ENCODE results near the gene RYR3.

The RYR3 gene

DNA sequence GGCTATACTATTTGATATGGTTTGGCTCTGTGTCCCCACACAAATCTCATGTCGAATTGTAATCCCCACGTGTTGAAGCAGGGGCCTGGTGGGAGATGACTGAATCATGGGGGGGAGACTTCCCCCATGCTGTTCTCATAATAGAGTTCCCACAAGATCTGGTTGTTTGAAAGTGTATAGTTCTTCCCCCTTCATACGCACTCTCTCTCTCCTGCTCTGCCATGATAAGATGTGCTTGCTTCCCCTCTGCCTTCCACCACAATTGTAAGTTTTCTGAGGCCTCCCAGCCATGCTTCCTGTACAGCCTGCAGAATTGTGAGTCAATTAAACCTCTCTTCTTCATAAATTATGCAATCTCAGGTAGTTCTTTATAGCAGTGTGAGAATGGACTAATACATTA lies 367.4 kb downstream of the RYR3 start:
- H3K27me3 ChIP-seq (ENCODE audit: low read length): peaks cover 4% of the 10 kb centered on the region; the same call in 1 of the 2 replicates
- H3K27ac ChIP-seq (ENCODE audit: low read depth, low read length): no peak overlapping the region
- no peak overlapping the region for H3K4me3 ChIP-seq (ENCODE audit: insufficient read depth, low read length, poor library complexity, severe bottlenecking)
- H3K79me2 ChIP-seq (ENCODE audit: insufficient read depth, low read length): no peaks in the 10 kb centered on the region
- H3K9me3 ChIP-seq (ENCODE audit: insufficient read depth, low read length): no peaks in the 10 kb centered on the region
- no peak overlapping the region for H2AFZ ChIP-seq (ENCODE audit: low read depth, low read length, severe bottlenecking)
- no peaks in the 10 kb centered on the region for H3K36me3 ChIP-seq (ENCODE audit: low read length)
- no peaks in the 10 kb centered on the region for H3F3A ChIP-seq (ENCODE audit: insufficient read depth)
- no peak overlapping the region for H3K4me2 ChIP-seq (ENCODE audit: low read depth, low read length, poor library complexity, severe bottlenecking)
- no peaks in the 10 kb centered on the region for H3K9me2 ChIP-seq (replicated peaks; ENCODE audit: insufficient read depth, low read length)
- H3K9ac ChIP-seq (ENCODE audit: low read length): no peak overlapping the region
- TF ChIP-seq, protein P1, sequence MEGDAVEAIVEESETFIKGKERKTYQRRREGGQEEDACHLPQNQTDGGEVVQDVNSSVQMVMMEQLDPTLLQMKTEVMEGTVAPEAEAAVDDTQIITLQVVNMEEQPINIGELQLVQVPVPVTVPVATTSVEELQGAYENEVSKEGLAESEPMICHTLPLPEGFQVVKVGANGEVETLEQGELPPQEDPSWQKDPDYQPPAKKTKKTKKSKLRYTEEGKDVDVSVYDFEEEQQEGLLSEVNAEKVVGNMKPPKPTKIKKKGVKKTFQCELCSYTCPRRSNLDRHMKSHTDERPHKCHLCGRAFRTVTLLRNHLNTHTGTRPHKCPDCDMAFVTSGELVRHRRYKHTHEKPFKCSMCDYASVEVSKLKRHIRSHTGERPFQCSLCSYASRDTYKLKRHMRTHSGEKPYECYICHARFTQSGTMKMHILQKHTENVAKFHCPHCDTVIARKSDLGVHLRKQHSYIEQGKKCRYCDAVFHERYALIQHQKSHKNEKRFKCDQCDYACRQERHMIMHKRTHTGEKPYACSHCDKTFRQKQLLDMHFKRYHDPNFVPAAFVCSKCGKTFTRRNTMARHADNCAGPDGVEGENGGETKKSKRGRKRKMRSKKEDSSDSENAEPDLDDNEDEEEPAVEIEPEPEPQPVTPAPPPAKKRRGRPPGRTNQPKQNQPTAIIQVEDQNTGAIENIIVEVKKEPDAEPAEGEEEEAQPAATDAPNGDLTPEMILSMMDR (IDR thresholded peaks at IDR 0.05; ENCODE audit: insufficient read depth, low read length, poor library complexity, severe bottlenecking): no peak
- H4K20me1 ChIP-seq (ENCODE audit: low read depth, low read length): no peaks in the 10 kb centered on the region

GRCh38 chr15:33678602-33679001 lies 367.8 kb downstream of the RYR3 start:
- Histone ChIP-seq H4K20me1 (ENCODE audit: low read depth, low read length) (no peaks in the 10 kb centered on the region), H3K4me3 (ENCODE audit: insufficient read depth, low read length, poor library complexity, severe bottlenecking) (no peak overlapping the region), H3K9ac (ENCODE audit: low read length) (no peak overlapping the region), H3K9me3 (ENCODE audit: insufficient read depth, low read length) (no peaks in the 10 kb centered on the region), H2AFZ (ENCODE audit: low read depth, low read length, severe bottlenecking) (no peak overlapping the region), H3K36me3 (ENCODE audit: low read length) (no peaks in the 10 kb centered on the region), H3K27ac (ENCODE audit: low read depth, low read length) (no peak overlapping the region), H3K79me2 (ENCODE audit: insufficient read depth, low read length) (no peaks in the 10 kb centered on the region), H3F3A (ENCODE audit: insufficient read depth) (no peaks in the 10 kb centered on the region), H3K27me3 (ENCODE audit: low read length) (peaks cover 4% of the 10 kb centered on the region; the same call in 1 of the 2 replicates), H3K4me2 (ENCODE audit: low read depth, low read length, poor library complexity, severe bottlenecking) (no peak overlapping the region), H3K9me2 (replicated peaks; ENCODE audit: insufficient read depth, low read length) (no peaks in the 10 kb centered on the region)
- TF ChIP-seq EZH2phosphoT487 (conservative IDR thresholded peaks at IDR 0.05; ENCODE audit: low read length): no peak
- TF ChIP-seq, protein P1 (IDR thresholded peaks at IDR 0.05; ENCODE audit: insufficient read depth, low read length, poor library complexity, severe bottlenecking): no peak

- Histone ChIP-seq H2AFZ (ENCODE audit: low read depth, low read length, severe bottlenecking) (no peak overlapping the region), H4K20me1 (ENCODE audit: low read depth, low read length) (no peaks in the 10 kb centered on the region), H3K9me3 (ENCODE audit: insufficient read depth, low read length) (no peaks in the 10 kb centered on the region), H3K4me3 (ENCODE audit: insufficient read depth, low read length, poor library complexity, severe bottlenecking) (no peak overlapping the region), H3K9me2 (replicated peaks; ENCODE audit: insufficient read depth, low read length) (no peaks in the 10 kb centered on the region), H3K4me2 (ENCODE audit: low read depth, low read length, poor library complexity, severe bottlenecking) (no peak overlapping the region), H3K9ac (ENCODE audit: low read length) (no peak overlapping the region), H3K27ac (ENCODE audit: low read depth, low read length) (no peak overlapping the region), H3K27me3 (ENCODE audit: low read length) (peaks cover 4% of the 10 kb centered on the region; the same call in 1 of the 2 replicates), H3K36me3 (ENCODE audit: low read length) (no peaks in the 10 kb centered on the region), H3F3A (ENCODE audit: insufficient read depth) (no peaks in the 10 kb centered on the region), H3K79me2 (ENCODE audit: insufficient read depth, low read length) (no peaks in the 10 kb centered on the region)
- TF ChIP-seq, protein P1 (IDR thresholded peaks at IDR 0.05; ENCODE audit: insufficient read depth, low read length, poor library complexity, severe bottlenecking): no peak
- no peak for TF ChIP-seq EZH2phosphoT487 (conservative IDR thresholded peaks at IDR 0.05; ENCODE audit: low read length)
These were observed 368.3 kb downstream of the RYR3 start for GRCh38 chr15:33679061-33679460.

Measured in SU-DHL-6 (cell line).